ENCODE data around the gene SAMSN1. TPM values are rescaled to one million over a fixed set of nuclear protein-coding genes. Genes with fewer than 3 reads are reported as not detected.

Gene SAMSN1
- total RNA-seq, 1 donor from 2014 or later, result 1.2 TPM

DNA sequence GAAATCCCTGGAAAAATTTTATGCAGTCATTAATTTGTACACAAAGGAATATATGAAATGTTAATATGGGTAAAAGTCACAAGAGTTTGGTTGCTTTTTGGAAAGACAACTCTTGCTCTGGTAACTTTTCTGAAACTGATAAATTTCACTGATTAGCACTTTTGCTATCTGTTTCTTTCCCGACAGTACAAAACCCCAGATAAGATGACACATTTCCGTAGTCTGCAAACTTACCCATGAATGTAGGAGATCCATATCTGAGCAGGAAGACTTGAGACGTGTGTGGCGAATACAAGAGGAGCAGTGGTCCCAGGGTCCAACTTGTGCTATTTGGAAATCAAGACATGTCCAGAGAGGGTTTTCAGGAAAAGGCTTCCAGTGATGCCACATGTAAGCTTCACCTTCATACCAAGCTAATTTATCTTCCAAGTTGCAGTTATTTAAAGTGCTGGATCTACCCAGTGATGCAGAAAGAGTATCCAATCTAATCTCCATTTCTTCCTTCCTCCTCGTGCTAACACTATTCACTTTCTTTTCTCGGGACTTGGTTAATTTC is 35.9 kb upstream of the SAMSN1 start:
- Mint-ChIP-seq H3K27ac (no peak overlapping the region), H3K4me1 (no peaks in the 10 kb centered on the region), H3K4me3 (no peak overlapping the region), H3K9me3 (no peaks in the 10 kb centered on the region), H3K27me3 (ENCODE audit: insufficient read depth, low read depth) (no peaks in the 10 kb centered on the region), H3K36me3 (no peaks in the 10 kb centered on the region)
- Histone ChIP-seq H3K27ac (no peak overlapping the region), H3K36me3 (no peaks in the 10 kb centered on the region), H3K4me3 (no peak overlapping the region), H3K27me3 (no peaks in the 10 kb centered on the region), H4K20me1 (ENCODE audit: low read depth) (no peaks in the 10 kb centered on the region), H2AFZ (replicated peaks) (no peak overlapping the region), H3K9me3 (ENCODE audit: low read depth) (no peaks in the 10 kb centered on the region), H3K79me2 (ENCODE audit: low read depth) (no peaks in the 10 kb centered on the region), H3K9ac (no peak overlapping the region), H3K4me1 (no peaks in the 10 kb centered on the region), H3K4me2 (no peak overlapping the region), H3F3A (ENCODE audit: low read depth) (no peaks in the 10 kb centered on the region)
- no peak for TF ChIP-seq EZH2phosphoT487 (IDR thresholded peaks at IDR 0.05)
- no peak for TF ChIP-seq CTCF (IDR thresholded peaks at IDR 0.05)
- no peak for TF ChIP-seq EZH2 (IDR thresholded peaks at IDR 0.05)
- no peak for DNase-seq (ENCODE audit: low spot score)

DNA sequence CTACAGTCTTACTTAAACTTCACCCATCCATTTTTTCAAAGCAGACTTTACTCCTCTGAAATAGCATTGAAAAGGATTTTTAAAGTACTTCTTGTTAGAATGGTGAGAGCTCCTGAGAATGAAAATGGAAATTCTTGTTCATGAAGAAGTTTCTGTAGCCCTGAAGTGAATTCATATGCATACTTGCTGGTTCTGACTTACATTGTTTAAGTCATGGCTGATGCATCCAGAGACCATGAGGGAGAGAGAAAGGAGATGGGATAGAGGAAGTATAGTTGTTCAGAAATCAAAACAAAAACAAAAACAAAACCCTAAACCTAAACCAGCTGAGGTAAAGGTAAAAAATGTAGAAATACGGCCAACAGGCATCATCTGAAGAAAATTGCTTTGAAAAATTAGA is 27.1 kb upstream of the SAMSN1 start:
- Mint-ChIP-seq H3K36me3 (no peaks in the 10 kb centered on the region), H3K4me1 (no peaks in the 10 kb centered on the region), H3K9me3 (no peaks in the 10 kb centered on the region), H3K4me3 (no peak overlapping the region), H3K27ac (no peak overlapping the region), H3K27me3 (ENCODE audit: insufficient read depth, low read depth) (no peaks in the 10 kb centered on the region)
- Histone ChIP-seq H3K9me3 (ENCODE audit: low read depth) (no peaks in the 10 kb centered on the region), H3F3A (ENCODE audit: low read depth) (no peaks in the 10 kb centered on the region), H4K20me1 (ENCODE audit: low read depth) (no peaks in the 10 kb centered on the region), H3K36me3 (no peaks in the 10 kb centered on the region), H3K4me3 (no peak overlapping the region), H2AFZ (replicated peaks) (no peak overlapping the region), H3K9ac (no peak overlapping the region), H3K4me1 (no peaks in the 10 kb centered on the region), H3K27ac (no peak overlapping the region), H3K4me2 (no peak overlapping the region), H3K79me2 (ENCODE audit: low read depth) (no peaks in the 10 kb centered on the region), H3K27me3 (no peaks in the 10 kb centered on the region)
- TF ChIP-seq EZH2 (IDR thresholded peaks at IDR 0.05), result no peak
- no peak for TF ChIP-seq CTCF (IDR thresholded peaks at IDR 0.05)
- TF ChIP-seq EZH2phosphoT487 (IDR thresholded peaks at IDR 0.05), result no peak
- no peak for DNase-seq (ENCODE audit: low spot score)

DNA sequence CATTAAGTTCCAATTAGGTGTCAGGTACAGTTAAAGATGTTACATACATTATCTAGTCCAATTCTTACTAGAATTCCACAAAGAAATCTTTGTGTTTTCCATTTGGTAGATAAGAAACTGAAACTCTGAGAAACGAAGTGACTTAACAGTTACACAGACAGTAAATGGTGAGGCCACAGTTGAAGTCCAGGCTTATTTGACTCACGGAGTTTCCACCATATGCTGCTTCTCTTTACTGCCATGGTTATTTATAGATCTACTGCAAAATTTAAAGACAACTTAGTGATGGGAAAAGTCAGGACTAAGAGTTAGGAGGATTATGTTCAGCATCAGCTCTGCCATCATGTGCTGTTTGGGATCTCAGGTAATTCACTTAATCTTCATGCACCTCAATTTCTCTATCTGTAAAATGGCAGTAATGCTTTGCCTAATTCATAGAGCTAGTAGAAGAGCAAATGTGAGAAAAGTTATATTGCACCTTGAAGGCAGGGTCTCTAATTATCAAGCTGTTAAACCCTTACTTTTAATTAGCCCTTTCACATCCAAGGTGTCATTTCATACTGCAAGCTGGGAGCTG is 26.2 kb upstream of the SAMSN1 start:
- H3K9ac ChIP-seq, result no peak overlapping the region
- H3K4me1 Mint-ChIP-seq, result no peaks in the 10 kb centered on the region
- no peaks in the 10 kb centered on the region for H3K9me3 Mint-ChIP-seq
- no peaks in the 10 kb centered on the region for H3F3A ChIP-seq (ENCODE audit: low read depth)
- no peaks in the 10 kb centered on the region for H3K27me3 Mint-ChIP-seq (ENCODE audit: insufficient read depth, low read depth)
- DNase-seq (ENCODE audit: low spot score), result no peak
- H3K4me2 ChIP-seq, result no peak overlapping the region
- no peaks in the 10 kb centered on the region for H3K36me3 ChIP-seq
- TF ChIP-seq EZH2 (IDR thresholded peaks at IDR 0.05) (no peak), CTCF (IDR thresholded peaks at IDR 0.05) (no peak), EZH2phosphoT487 (IDR thresholded peaks at IDR 0.05) (no peak)
- no peaks in the 10 kb centered on the region for H3K79me2 ChIP-seq (ENCODE audit: low read depth)
- H3K27ac ChIP-seq, result no peak overlapping the region
- no peaks in the 10 kb centered on the region for H3K27me3 ChIP-seq
- H3K4me3 ChIP-seq, result no peak overlapping the region
- H3K27ac Mint-ChIP-seq, result no peak overlapping the region
- H4K20me1 ChIP-seq (ENCODE audit: low read depth), result no peaks in the 10 kb centered on the region
- H2AFZ ChIP-seq (replicated peaks), result no peak overlapping the region
- no peaks in the 10 kb centered on the region for H3K4me1 ChIP-seq
- no peaks in the 10 kb centered on the region for H3K36me3 Mint-ChIP-seq
- no peaks in the 10 kb centered on the region for H3K9me3 ChIP-seq (ENCODE audit: low read depth)
- H3K4me3 Mint-ChIP-seq, result no peak overlapping the region
